Limb (tissue), 2 donors: ENCODE data around the gene AIFM3.

ENCODE experiments used
- DNase-seq, 2 donors: peaks; one replicate each; pipeline ENCODE4 v3.0.0-alpha.2; 2016; ENCODE audit errors: extremely low spot score in 2 of 2

The AIFM3 gene

GRCh38 chr22:21025763-21026755 lies 59.0 kb downstream of the AIFM3 start:
- DNase-seq, result no peak

GRCh38 chr22:21026783-21027692 lies 60.0 kb downstream of the AIFM3 start:
- DNase-seq, result peak; percentile 30 to 63

- DNase-seq, result no peak
These were observed 61.5 kb downstream of the AIFM3 start for GRCh38 chr22:21028277-21029251.

DNA sequence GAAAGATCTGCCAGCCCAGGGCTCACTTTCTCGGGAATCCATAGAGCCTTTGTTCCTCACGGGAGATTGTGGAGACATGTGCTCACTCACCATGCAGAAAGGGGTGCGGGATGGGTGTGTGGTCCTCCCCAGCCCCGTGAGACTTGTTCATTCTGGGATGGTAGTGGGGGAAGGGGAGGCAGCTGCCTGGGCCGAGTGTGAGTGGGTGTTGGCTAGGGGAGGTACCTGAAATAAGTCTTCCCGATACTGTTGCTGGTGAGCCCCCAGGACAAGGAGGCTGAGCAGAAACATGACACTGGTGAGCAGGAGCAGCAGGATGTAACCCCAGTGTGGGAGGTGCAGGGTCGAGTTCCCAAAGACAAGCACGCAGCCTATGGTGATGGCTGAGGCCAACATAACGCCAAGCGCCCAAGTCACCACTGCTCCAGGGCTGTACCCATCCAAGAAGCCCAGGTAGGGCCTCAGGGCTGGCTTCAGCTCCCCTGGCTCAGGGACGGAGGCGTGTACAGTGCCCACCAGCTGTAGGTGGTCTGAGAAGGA lies 62.5 kb downstream of the AIFM3 start:
- DNase-seq, result no peak

DNA sequence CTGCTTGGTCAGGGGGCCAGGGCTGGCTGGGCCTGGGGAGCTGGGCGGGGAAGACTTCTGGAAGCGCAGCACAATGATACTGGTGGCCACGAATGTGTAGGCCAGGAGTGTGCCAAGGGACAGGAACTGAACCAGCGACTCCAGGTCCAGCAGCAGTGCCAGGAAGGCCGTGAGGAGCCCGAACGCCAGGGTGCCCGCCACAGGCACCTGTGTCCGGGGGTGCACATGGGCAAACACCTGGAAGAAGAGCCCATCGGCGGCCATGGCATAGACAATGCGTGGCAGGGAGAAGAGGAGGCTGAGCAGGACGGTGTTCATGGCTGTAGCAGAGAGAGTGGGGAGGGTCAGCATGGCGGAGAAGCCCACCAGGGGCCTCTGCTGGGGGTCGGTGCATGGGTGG lies 63.0 kb downstream of the AIFM3 start:
- peak in 1 of 2 donors; percentile 21 for DNase-seq
